AG09319 (cell line): ENCODE results near the gene SVIL.
"Not testable (repeated sequence)": the region's sequence is repeated elsewhere in the genome, so short reads cannot be mapped to it uniquely, and the experiment has no call there.

Source experiments
- DNase-seq: peaks from one replicate; pipeline ENCODE4 v3.0.0-alpha.2; 2010; ENCODE audit warnings: low read depth; ENCODE audit errors: extremely low read depth
- TF ChIP-seq, protein P1 (sequence below): IDR thresholded peaks from 2 replicates; pipeline ENCODE4 v1.5.1; 2011; ENCODE audit warnings: low read depth, mild to moderate bottlenecking, inconsistent platforms, low read length, moderate library complexity

Gene SVIL

DNA sequence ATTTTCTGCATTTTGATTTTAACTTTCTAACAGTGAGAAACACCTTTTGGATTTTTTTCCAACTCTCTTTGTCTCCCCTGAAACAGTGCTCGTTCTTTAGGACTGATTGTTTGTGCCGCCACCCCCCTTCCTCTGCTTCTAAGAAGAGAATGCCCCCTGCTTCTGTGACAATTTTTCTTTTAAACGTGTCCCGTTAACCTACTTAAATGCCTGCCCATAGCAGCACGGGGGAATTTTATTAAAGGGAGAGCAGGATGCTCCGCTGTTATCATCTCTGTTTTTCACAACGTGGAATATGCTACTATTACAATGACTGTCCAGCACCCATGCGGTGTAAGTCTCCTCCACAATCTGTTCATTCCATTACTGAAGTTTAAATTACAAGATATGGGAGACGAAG, 67.8 kb downstream of the SVIL start:
- no peak for DNase-seq
- TF ChIP-seq, protein P1, sequence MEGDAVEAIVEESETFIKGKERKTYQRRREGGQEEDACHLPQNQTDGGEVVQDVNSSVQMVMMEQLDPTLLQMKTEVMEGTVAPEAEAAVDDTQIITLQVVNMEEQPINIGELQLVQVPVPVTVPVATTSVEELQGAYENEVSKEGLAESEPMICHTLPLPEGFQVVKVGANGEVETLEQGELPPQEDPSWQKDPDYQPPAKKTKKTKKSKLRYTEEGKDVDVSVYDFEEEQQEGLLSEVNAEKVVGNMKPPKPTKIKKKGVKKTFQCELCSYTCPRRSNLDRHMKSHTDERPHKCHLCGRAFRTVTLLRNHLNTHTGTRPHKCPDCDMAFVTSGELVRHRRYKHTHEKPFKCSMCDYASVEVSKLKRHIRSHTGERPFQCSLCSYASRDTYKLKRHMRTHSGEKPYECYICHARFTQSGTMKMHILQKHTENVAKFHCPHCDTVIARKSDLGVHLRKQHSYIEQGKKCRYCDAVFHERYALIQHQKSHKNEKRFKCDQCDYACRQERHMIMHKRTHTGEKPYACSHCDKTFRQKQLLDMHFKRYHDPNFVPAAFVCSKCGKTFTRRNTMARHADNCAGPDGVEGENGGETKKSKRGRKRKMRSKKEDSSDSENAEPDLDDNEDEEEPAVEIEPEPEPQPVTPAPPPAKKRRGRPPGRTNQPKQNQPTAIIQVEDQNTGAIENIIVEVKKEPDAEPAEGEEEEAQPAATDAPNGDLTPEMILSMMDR: no peak

DNA sequence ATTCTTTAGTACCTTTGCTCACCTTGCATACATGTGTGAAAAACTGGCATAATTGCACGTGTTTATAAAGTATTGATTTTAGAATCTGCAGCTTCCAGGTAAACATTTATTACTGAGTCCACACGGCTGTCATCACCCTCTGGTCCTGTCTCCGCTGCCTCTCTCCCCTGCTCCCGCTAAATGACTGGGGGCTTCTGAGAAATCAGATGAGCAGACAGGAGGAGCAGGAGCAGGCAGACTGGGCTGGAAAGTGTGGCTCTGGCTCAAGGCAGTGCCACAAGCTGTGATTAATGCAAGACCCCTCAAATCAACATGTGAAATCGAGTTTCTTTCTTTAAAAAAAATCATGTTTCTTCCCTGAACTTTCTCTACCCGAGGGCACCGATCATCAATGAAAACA, 68.6 kb downstream of the SVIL start:
- not testable (repeated sequence) for DNase-seq

DNA sequence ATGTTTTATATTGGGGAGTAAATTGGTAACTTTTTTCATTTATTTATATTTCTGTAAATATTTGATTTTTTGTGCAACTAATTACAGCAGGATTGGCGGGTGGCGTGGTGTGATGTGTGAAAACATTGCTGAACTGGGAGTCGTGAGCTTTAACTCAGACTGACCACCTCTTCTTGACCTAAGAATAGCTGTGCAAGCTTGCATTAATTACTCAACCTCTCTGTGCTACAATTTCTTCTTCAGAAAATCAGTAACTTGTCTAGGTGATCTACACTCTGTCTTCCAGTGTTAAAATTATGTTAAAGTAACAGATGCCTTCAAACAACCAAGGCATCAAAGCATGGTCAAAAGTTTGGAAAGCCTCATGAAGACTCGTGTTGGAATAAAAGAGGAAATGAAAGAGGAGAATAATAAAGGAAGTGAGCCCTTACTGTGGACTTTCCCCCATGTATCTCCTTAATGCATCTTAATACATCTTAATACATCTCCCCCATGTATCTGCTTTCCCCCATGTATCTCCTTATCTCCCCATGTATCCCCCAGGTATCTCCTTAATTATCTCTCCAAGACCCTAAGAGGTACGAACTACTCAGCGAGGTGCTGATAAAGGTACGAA, 71.2 kb downstream of the SVIL start:
- DNase-seq: no peak
- TF ChIP-seq, protein P1: no peak

DNA sequence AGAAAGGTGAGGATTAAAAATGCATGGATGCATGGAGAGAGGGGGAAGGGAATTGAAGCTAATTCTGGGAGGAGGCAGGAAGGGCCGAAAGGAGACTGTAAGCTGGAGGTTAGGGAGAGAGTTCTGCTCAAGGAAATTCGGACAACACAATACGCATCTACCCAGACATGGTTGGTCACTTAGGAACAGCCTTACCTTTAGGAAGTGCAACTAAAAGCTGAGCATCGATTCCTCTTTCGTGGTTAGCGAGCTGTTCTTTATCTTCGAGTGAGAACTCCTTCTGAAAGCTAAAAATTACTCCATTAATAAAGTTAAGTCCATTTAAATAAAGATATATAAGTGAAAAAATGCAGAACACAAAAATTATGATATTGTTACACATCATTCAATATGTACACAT, 71.8 kb downstream of the SVIL start:
- DNase-seq: not testable (repeated sequence)

DNA sequence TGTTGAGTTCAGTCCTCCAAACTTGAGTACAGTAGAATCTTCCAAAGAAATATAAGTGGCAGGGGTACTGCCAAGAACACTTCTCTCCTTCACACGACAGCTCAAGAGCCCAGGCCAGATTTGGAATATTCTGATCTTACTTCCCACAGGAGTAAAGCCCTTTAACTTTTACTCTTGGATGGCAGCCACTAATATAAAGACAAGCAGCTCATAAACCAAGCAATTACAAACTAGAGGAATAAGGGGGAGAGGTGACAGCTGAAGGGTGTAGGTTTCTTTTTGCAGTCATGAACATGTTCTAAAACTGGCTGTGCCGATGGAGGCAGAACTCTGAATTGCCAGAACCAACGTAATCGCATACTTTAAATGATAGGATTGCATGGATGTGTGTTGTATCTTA, 74.8 kb downstream of the SVIL start:
- no peak for DNase-seq
- TF ChIP-seq, protein P1: no peak

DNA sequence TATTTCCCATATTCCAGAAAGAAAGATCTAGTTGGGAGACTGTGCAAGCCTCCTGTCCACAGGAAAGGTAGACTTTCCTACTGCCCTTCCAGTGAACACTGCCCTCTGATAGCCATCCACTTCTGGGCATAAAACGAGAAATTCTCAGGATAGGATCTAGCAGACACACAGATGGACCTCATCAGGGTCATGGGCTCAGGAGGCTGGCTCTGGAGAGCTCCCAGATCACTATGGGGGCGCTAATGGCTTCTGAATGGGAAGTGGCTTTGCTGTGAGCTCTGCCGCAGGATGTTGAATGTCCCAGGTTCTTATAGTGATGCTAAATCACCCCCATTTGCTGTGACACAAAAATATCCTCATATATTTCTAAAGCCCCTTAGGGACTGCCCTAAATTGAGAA, 77.1 kb downstream of the SVIL start:
- no peak for DNase-seq
- TF ChIP-seq, protein P1: no peak

DNA sequence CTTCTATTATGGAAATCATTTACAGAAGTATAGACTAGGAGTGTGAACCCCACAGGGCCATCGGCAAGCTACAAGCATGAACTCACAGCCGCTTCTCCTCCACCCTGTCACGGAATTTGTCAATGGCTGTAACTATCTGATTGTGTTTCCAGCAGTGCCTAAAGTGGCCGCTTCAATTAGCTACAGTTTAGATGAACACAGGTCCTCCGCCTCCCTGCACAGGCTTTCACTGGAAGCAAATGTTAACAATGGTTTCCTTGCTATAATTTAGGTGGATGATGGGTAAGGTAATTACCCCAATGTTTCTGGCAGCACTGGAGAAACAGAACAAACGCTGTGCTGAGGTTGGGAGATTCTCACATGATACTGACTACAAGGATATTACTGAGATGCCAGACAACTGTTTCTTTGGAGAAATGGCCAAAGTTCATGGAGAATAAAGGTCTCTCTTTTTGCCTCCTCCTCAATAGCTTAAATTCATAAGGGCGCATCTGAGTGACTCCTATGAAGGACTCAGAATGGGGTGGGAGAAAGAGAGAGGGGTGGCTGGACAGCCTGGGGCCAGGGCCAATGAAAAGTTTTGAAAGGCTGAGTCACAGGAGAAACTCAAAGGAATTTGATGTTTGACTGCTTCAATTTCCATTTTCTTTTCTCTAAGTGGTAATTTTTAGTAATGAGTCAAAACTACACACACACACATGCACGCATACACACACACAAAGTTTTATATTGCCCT, 78.9 kb downstream of the SVIL start:
- no peak for DNase-seq
- TF ChIP-seq, protein P1: no peak

DNA sequence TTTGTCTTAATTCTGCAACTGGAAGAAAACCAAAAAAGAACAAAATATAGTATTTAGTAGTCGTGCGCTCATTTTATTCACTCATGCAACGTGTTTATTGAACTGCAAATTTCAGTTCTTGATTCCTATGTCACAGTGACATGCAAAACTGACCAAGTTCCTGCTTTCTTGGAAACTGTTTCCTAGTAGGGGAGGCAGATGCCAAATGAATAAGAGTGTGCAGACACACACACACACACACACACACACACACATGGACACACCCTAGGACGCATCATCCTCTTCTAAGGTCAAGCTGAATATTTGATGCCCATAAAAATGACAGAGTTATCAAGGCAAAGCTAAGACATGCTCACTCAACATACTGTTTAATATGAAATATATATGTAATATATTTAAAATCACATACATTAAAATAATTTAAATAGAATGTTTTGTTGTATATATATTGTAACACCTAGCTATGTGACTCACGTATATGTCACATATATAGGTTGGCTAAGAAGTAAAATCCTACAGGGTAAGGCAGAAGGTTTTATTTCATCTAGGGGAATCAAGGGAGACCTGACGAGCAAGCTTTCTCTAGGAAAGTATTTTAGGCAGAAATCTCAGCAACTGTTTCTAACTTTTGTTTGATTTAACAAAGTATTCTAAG, 79.6 kb downstream of the SVIL start:
- TF ChIP-seq, protein P1: no peak
- no peak for DNase-seq
